Cardiac muscle cell (in vitro differentiated cells and primary cell): ENCODE measurements around the gene BACH1. TPM values are rescaled to one million over a fixed set of nuclear protein-coding genes. Genes with fewer than 3 reads are reported as not detected.

Source experiments
- DNase-seq, 2 donors: peaks; one replicate each; pipeline versions ENCODE4 v3.0.0 to v3.0.0-alpha.2; 2010 to 2017; ENCODE audit warnings: low read depth in 1 of 2, low spot score in 1 of 2
- H3K27ac ChIP-seq: fragments of 200-600 bp; sonication (generic); 2 replicates; pipeline ENCODE4 v1.5.1; 2016
- H3K27me3 ChIP-seq: fragments of 200-600 bp; sonication (generic); 2 replicates; pipeline ENCODE4 v1.6.0; 2016; ENCODE audit warnings: control low read depth
- H3K36me3 ChIP-seq: fragments of 200-600 bp; sonication (generic); 2 replicates; pipeline ENCODE4 v1.5.1; 2016; ENCODE audit warnings: control low read depth
- H3K4me1 ChIP-seq: fragments of 200-600 bp; sonication (generic); 2 replicates; pipeline ENCODE4 v1.8.1; 2017; ENCODE audit warnings: low read depth, mild to moderate bottlenecking, mixed run types
- H3K4me3 ChIP-seq: fragments of 200-600 bp; sonication (generic); 2 replicates; pipeline ENCODE4 v1.5.1; 2016; ENCODE audit warnings: mild to moderate bottlenecking
- H3K9me3 ChIP-seq: fragments of 200-600 bp; sonication (generic); 2 replicates; pipeline ENCODE4 v1.5.1; 2017; ENCODE audit warnings: low read depth, mild to moderate bottlenecking, control low read depth
- polyA plus RNA-seq: library from polyadenylated mRNA; unstranded; fragments of >200 nt; fragmentation: Nextera tagmentation; extraction: Ambion mirVana; gene quantifications from 2 replicates; pipeline ENCODE4 v1.2.1, GENCODE V29; 2016
- total RNA-seq: library from RNA; depleted of rRNA; stranded (reverse); fragments of >200 nt; gene quantifications from 2 replicates; pipeline ENCODE4 v1.2.3, GENCODE V29; 2016
- TF ChIP-seq, protein P1 (sequence below): IDR thresholded peaks from 2 replicates; pipeline ENCODE4 v1.5.1; 2012; ENCODE audit warnings: low read depth, mild to moderate bottlenecking, low read length

BACH1 gene
- total and polyA plus RNA-seq, 2 experiments from 2014 or later: 17.2 to 32.3 TPM

DNA sequence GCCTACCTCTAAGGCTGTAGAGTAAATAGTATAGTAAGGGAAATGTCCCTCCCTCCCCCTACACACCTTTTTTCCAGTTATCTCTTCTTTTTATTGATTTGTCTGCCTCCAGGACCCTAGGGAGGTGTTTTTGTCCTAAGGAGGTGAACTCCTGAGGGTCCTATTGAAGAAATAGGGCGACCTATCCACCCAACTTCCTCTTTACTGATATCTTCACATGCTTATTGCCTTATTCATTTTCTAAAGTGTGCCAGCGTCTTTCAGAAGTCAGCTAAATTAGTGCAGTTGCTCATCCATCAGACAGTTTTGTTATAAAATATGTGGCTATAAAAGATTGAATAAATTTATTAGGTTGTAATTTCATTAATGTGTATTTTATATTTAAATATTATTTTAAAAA lies 5.9 kb downstream of the BACH1 start:
- no peak for DNase-seq
- TF ChIP-seq, protein P1, sequence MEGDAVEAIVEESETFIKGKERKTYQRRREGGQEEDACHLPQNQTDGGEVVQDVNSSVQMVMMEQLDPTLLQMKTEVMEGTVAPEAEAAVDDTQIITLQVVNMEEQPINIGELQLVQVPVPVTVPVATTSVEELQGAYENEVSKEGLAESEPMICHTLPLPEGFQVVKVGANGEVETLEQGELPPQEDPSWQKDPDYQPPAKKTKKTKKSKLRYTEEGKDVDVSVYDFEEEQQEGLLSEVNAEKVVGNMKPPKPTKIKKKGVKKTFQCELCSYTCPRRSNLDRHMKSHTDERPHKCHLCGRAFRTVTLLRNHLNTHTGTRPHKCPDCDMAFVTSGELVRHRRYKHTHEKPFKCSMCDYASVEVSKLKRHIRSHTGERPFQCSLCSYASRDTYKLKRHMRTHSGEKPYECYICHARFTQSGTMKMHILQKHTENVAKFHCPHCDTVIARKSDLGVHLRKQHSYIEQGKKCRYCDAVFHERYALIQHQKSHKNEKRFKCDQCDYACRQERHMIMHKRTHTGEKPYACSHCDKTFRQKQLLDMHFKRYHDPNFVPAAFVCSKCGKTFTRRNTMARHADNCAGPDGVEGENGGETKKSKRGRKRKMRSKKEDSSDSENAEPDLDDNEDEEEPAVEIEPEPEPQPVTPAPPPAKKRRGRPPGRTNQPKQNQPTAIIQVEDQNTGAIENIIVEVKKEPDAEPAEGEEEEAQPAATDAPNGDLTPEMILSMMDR: no peak
- no peak overlapping the region for H3K27ac ChIP-seq
- H3K9me3 ChIP-seq: no peaks in the 10 kb centered on the region
- no peak overlapping the region for H3K4me3 ChIP-seq
- peaks cover 44% of the 10 kb centered on the region for H3K4me1 ChIP-seq
- no peaks in the 10 kb centered on the region for H3K27me3 ChIP-seq
- no peaks in the 10 kb centered on the region for H3K36me3 ChIP-seq

DNA sequence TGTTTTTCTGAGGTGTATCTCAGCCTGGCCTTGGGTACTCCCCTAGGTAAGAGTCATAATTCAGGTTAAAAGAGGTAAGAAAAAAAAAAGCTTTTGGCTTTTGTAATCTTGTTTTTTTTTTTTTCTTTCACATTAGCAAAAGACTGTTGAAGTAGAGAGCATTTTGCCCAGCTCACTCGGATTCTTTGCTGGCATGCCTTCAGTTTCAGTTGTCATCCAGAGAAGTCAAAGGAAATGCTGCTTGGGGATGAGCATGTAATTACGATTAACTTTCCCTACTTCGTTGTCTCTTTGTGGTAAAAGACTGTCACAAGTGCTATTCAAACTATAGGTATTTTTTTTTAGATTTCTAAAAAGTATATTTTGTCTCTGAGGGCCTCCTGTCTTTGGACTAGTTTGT lies 6.3 kb downstream of the BACH1 start:
- no peak for DNase-seq
- Histone ChIP-seq H3K4me3 (no peak overlapping the region), H3K36me3 (no peaks in the 10 kb centered on the region), H3K4me1 (peaks cover 44% of the 10 kb centered on the region), H3K9me3 (no peaks in the 10 kb centered on the region), H3K27ac (no peak overlapping the region), H3K27me3 (no peaks in the 10 kb centered on the region)
- TF ChIP-seq, protein P1: no peak

DNA sequence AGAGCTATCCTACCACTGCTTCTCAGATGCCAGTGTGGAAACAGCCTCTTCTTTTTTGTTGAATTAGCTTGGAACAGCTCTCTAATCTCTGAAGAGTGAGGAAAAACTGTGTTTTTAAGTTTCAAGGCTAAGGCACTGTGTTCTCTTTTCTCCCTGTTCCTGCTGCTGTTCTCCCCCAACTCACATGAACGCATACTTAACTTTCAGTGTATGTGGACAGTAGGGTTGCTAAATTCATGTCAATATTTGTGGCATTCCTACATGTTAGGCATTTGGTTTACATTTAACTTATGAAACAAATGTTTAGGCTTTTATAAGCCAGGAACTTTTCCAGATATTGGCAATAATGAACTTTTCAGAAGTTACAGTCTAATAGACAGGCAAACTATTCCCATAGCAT lies 6.8 kb downstream of the BACH1 start:
- no peak overlapping the region for H3K4me3 ChIP-seq
- H3K36me3 ChIP-seq: no peaks in the 10 kb centered on the region
- peak overlapping the region; percentile 44 for H3K27ac ChIP-seq
- TF ChIP-seq, protein P1: no peak
- H3K9me3 ChIP-seq: no peaks in the 10 kb centered on the region
- DNase-seq: no peak
- H3K27me3 ChIP-seq: no peaks in the 10 kb centered on the region
- H3K4me1 ChIP-seq: peaks cover 43% of the 10 kb centered on the region

DNA sequence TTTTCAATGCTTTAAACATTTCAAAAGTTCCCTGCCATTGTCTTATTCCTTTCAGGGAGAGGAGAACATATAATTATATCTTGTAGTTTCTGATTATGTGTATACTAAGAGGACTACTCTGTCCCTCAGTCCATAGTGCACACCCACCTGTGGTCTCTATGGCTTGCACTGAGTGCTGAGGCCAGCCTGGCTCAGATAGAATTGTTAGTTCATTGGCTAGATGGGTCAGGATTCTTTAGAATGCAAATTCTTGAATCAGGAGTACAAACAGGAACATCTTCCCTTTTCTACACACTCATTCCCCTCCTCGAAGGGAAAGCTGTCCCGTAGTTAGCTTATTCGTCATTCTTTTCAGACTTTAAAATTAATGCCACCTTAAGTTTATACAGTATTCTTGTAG lies 8.2 kb downstream of the BACH1 start:
- DNase-seq: no peak
- Histone ChIP-seq H3K27me3 (no peaks in the 10 kb centered on the region), H3K27ac (peak overlapping the region; percentile 13), H3K4me1 (peaks cover 29% of the 10 kb centered on the region), H3K9me3 (no peaks in the 10 kb centered on the region), H3K4me3 (no peak overlapping the region), H3K36me3 (no peaks in the 10 kb centered on the region)
- TF ChIP-seq, protein P1: no peak

DNA sequence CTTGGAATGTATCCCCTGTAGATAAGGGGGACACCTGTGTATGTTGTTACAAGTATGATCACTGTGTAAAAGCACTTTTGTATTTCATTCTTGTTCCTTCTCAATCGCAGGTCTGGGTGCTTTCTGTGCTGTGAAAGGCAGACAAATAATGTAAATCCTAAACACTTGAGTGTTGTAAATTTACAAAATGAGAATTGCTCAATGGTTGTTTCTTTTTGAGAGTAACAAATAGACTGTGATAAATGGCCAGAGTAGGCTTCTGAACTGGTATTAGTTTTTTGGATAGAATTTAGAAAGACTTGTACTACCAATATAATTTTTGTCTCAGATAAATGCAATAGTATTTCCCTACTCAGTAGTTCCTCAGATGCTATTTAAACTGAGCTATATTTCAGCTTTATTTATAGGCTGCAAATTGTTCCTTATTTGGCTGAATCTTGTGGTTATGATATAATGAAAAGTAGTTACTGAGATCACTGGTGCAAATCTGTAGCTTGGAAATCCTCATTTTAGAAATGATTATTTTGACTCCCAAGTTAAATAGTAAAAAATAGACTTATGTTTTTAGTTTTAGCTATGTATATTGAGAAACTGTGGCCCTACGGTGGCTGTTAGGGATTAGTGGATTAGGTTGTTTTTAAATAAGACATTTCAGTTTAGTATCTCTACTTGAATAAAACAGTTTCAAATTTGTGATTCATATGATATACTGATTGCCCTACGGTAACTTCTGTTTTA lies 9.2 kb downstream of the BACH1 start:
- no peaks in the 10 kb centered on the region for H3K27me3 ChIP-seq
- peaks cover 22% of the 10 kb centered on the region for H3K4me1 ChIP-seq
- TF ChIP-seq, protein P1: no peak
- no peak for DNase-seq
- no peak overlapping the region for H3K27ac ChIP-seq
- H3K9me3 ChIP-seq: no peaks in the 10 kb centered on the region
- H3K36me3 ChIP-seq: no peaks in the 10 kb centered on the region
- no peak overlapping the region for H3K4me3 ChIP-seq

DNA sequence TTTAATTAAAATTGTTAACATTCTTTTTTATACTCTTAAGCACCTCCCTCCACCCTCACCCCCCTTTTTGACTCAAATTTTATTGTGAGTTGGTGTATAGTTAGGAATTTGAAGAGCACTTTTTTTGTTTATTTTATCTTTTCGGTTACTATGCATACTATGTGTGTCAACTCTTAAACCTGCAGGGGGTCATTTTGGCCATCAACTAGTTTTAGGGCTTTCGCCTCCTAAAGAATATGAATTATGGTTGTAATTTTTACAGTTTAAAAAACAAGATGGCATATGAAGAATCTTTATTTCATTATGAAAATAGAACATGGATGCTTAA lies 9.7 kb downstream of the BACH1 start:
- no peaks in the 10 kb centered on the region for H3K9me3 ChIP-seq
- no peak overlapping the region for H3K27ac ChIP-seq
- H3K27me3 ChIP-seq: no peaks in the 10 kb centered on the region
- TF ChIP-seq, protein P1: no peak
- peaks cover 16% of the 10 kb centered on the region for H3K4me1 ChIP-seq
- DNase-seq: no peak
- no peak overlapping the region for H3K4me3 ChIP-seq
- no peaks in the 10 kb centered on the region for H3K36me3 ChIP-seq
